Measurements from ENCODE around the gene BFSP2. TPM values are rescaled to one million over a fixed set of nuclear protein-coding genes. Genes with fewer than 3 reads are reported as not detected.

BFSP2 gene
- total RNA-seq, 1 donor from 2014 or later, result not detected

- no peak for TF ChIP-seq CTCF (IDR thresholded peaks at IDR 0.05)
- H3K27ac Mint-ChIP-seq (ENCODE audit: unreplicated experiment), result peak overlapping the region; percentile 25
- no peaks in the 10 kb centered on the region for H3K9me3 Mint-ChIP-seq (ENCODE audit: unreplicated experiment)
- H3K4me3 Mint-ChIP-seq (ENCODE audit: unreplicated experiment), result no peak overlapping the region
- no peak for DNase-seq (ENCODE audit: extremely low spot score, unreplicated experiment)
- H3K27me3 Mint-ChIP-seq (ENCODE audit: unreplicated experiment), result no peaks in the 10 kb centered on the region
- H3K4me1 Mint-ChIP-seq (ENCODE audit: unreplicated experiment), result peaks cover 80% of the 10 kb centered on the region
- no peaks in the 10 kb centered on the region for H3K36me3 Mint-ChIP-seq (ENCODE audit: unreplicated experiment)
Observed at GRCh38 chr3:133455281-133455680, 55.4 kb downstream of the BFSP2 start.

- DNase-seq (ENCODE audit: extremely low spot score, unreplicated experiment), result no peak
- Mint-ChIP-seq H3K27ac (ENCODE audit: unreplicated experiment) (peak overlapping the region; percentile 25), H3K36me3 (ENCODE audit: unreplicated experiment) (no peaks in the 10 kb centered on the region), H3K27me3 (ENCODE audit: unreplicated experiment) (no peaks in the 10 kb centered on the region), H3K4me1 (ENCODE audit: unreplicated experiment) (peaks cover 82% of the 10 kb centered on the region), H3K9me3 (ENCODE audit: unreplicated experiment) (no peaks in the 10 kb centered on the region), H3K4me3 (ENCODE audit: unreplicated experiment) (no peak overlapping the region)
- TF ChIP-seq CTCF (IDR thresholded peaks at IDR 0.05), result no peak
Observed at GRCh38 chr3:133455960-133456359, 56.1 kb downstream of the BFSP2 start.

DNA sequence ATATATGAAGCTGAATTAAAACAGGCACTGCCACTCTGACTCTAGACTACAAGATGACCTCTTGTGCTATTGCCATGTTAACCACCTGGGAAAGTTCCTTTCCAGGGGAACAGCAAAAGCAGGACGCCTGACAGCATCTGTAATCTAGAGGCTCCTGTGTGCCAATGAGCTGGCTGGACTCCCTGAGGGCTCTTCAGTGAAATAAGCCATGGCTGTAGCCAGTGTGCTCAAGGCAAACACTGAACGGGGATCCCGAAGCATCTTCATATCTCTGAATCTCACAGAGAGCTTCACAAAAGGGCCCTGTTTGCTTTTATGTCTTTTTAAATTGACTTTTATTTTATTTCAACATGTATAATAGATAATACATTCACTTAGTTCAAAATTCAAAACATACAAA lies 57.2 kb downstream of the BFSP2 start:
- H3K4me3 Mint-ChIP-seq (ENCODE audit: unreplicated experiment), result no peak overlapping the region
- H3K27me3 Mint-ChIP-seq (ENCODE audit: unreplicated experiment), result no peaks in the 10 kb centered on the region
- H3K27ac Mint-ChIP-seq (ENCODE audit: unreplicated experiment), result no peak overlapping the region
- TF ChIP-seq CTCF (IDR thresholded peaks at IDR 0.05), result no peak
- no peak for DNase-seq (ENCODE audit: extremely low spot score, unreplicated experiment)
- H3K36me3 Mint-ChIP-seq (ENCODE audit: unreplicated experiment), result no peaks in the 10 kb centered on the region
- peaks cover 81% of the 10 kb centered on the region for H3K4me1 Mint-ChIP-seq (ENCODE audit: unreplicated experiment)
- H3K9me3 Mint-ChIP-seq (ENCODE audit: unreplicated experiment), result no peaks in the 10 kb centered on the region

- H3K27me3 Mint-ChIP-seq (ENCODE audit: unreplicated experiment), result no peaks in the 10 kb centered on the region
- H3K27ac Mint-ChIP-seq (ENCODE audit: unreplicated experiment), result no peak overlapping the region
- H3K4me1 Mint-ChIP-seq (ENCODE audit: unreplicated experiment), result peaks cover 75% of the 10 kb centered on the region
- H3K9me3 Mint-ChIP-seq (ENCODE audit: unreplicated experiment), result no peaks in the 10 kb centered on the region
- peak; percentile 18 for TF ChIP-seq CTCF (IDR thresholded peaks at IDR 0.05)
- H3K4me3 Mint-ChIP-seq (ENCODE audit: unreplicated experiment), result no peak overlapping the region
- H3K36me3 Mint-ChIP-seq (ENCODE audit: unreplicated experiment), result no peaks in the 10 kb centered on the region
- no peak for DNase-seq (ENCODE audit: extremely low spot score, unreplicated experiment)
Observed at GRCh38 chr3:133457465-133458067, 57.7 kb downstream of the BFSP2 start.

- Mint-ChIP-seq H3K4me1 (ENCODE audit: unreplicated experiment) (peaks cover 59% of the 10 kb centered on the region), H3K27ac (ENCODE audit: unreplicated experiment) (peak overlapping the region; percentile 74), H3K4me3 (ENCODE audit: unreplicated experiment) (no peak overlapping the region), H3K27me3 (ENCODE audit: unreplicated experiment) (no peaks in the 10 kb centered on the region), H3K9me3 (ENCODE audit: unreplicated experiment) (no peaks in the 10 kb centered on the region), H3K36me3 (ENCODE audit: unreplicated experiment) (no peaks in the 10 kb centered on the region)
- DNase-seq (ENCODE audit: extremely low spot score, unreplicated experiment), result no peak
- TF ChIP-seq CTCF (IDR thresholded peaks at IDR 0.05), result no peak
Observed at GRCh38 chr3:133459400-133459799, 59.5 kb downstream of the BFSP2 start.
